GM18498 (cell line): ENCODE measurements around the gene C4B.
A peak's percentile ranks its signal among the peaks of the same experiment; 100 is the strongest.
"Not testable (repeated sequence)": the region's sequence is repeated elsewhere in the genome, so short reads cannot be mapped to it uniquely, and the experiment has no call there.

Experiments
- ATAC-seq: cut with Tn5 transposase; IDR thresholded peaks from one replicate; pipeline ENCODE4 v1.9.1; 2021; ENCODE audit warnings: mild to moderate bottlenecking, moderate library complexity; ENCODE audit not compliant: unreplicated experiment

The C4B gene

DNA sequence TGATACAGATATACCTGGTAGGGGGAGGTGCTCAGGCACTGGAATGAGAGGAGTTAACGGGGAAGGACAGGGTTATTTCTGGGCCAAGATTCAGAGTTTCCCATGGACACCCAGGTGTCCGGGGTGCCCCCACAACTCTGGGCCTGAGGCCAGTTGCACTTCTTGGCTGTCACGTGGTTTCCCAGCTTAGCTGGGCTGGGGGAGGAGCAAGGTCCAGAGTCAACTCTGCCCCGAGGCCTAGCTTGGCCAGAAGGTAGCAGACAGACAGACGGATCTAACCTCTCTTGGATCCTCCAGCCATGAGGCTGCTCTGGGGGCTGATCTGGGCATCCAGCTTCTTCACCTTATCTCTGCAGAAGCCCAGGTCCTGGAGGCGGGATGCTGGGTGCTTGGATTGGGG is at the start of gene C4B:
C4B (plus strand) TSS at position 249 of the 400 bp plus-strand sequence; CDS start at position 300, 51 bp downstream.
- ATAC-seq: not testable (repeated sequence)

DNA sequence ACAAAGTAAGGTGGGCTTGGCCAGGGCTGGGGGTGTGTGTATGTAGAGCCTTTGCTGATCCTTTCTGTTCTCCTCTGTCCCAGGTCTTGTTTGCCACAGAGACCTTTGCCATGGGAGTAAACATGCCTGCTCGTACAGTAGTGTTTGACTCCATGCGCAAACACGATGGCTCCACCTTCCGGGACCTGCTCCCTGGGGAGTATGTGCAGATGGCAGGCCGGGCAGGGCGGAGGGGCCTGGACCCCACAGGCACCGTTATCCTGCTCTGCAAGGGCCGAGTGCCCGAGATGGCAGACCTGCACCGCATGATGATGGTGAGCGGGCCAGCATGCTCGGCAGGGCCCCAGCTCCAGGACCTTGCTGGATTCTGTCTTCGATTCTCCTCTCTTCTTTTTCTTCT is 48.9 kb upstream of the C4B start:
- no peak for ATAC-seq

DNA sequence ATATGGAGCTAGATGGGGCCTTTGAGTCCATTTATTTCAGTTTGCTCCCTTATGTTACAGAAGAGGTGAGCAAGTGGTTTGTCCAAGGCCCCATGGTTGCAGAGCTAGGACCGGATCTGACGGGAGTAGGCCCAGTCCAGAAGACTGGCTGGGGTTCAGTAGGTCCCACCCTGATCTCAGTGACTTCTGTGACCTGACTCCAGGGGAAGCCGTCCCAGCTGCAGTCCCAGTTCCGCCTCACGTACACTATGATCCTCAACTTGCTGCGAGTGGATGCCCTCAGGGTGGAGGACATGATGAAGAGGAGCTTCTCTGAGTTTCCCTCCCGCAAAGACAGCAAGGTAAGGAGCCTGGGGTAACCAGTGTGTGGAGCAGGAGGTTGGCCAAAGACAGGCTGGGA is 48.1 kb upstream of the C4B start:
- ATAC-seq: no peak

- ATAC-seq: no peak
Measured at GRCh38 chr6:31966997-31967925, 47.3 kb upstream of the C4B start.

DNA sequence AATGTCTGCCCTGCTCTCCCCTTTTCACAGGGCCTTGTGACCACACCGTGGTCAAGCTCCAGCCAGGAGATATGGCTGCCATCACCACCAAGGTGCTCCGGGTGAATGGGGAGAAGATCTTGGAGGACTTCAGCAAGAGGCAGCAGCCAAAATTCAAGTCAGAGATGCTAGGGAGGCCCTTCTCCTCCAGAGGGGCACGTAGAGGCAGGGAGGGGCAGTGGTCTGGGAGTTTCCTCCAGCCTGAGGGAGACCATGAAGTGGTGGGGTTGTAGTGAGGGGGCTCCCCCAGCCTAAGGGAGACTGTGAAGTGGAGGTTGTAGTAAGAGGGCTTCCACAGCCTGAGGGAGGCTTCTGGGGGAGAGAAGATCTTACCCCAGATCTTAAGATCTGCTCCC is 46.7 kb upstream of the C4B start:
- no peak for ATAC-seq

DNA sequence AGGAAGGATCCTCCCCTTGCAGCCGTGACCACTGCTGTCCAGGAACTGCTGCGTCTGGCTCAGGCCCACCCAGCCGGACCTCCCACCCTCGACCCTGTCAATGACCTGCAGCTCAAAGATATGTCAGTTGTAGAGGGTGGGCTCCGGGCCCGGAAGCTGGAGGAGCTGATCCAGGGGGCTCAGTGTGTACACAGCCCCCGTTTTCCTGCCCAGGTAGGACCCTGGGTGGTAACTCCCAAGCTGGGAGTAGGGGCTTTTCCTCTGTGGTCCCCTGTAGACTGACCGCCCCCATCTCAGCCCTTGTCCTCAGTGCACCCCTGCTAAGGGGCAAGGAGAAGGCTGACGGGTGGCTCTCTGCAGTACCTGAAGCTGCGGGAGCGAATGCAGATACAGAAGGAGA is 46.3 kb upstream of the C4B start:
- ATAC-seq: no peak

DNA sequence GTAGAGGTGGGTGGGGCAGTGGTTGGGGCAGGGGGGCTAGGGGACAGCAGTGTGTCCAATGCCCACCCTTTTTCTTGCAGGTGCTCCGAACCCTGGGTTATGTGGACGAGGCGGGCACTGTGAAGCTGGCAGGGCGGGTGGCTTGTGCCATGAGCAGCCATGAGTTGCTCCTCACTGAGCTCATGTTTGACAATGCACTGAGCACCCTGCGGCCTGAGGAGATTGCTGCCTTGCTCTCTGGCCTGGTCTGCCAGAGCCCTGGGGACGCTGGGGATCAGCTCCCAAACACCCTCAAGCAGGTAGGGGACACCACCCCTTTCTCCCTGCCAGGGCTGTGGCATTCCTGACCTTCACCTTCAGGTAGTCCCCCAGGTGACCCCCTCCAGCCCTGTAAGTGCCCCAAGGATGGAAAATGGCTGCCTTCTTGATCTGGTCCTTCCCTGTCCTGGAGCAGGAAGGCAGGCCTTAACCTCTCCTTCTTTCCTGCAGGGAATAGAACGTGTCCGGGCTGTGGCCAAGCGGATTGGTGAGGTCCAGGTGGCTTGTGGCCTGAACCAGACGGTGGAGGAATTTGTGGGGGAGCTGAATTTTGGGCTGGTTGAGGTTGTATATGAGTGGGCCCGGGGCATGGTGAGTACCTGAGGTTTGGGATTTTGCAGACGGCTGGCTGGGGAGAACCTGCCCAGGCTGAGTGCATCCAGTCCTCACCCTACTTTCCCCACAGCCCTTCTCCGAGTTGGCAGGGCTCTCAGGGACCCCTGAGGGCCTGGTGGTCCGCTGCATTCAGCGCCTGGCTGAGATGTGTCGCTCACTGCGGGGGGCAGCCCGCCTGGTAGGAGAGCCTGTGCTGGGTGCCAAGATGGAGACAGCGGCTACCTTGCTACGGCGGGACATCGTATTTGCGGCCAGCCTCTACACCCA is 45.5 kb upstream of the C4B start:
- ATAC-seq: no peak

DNA sequence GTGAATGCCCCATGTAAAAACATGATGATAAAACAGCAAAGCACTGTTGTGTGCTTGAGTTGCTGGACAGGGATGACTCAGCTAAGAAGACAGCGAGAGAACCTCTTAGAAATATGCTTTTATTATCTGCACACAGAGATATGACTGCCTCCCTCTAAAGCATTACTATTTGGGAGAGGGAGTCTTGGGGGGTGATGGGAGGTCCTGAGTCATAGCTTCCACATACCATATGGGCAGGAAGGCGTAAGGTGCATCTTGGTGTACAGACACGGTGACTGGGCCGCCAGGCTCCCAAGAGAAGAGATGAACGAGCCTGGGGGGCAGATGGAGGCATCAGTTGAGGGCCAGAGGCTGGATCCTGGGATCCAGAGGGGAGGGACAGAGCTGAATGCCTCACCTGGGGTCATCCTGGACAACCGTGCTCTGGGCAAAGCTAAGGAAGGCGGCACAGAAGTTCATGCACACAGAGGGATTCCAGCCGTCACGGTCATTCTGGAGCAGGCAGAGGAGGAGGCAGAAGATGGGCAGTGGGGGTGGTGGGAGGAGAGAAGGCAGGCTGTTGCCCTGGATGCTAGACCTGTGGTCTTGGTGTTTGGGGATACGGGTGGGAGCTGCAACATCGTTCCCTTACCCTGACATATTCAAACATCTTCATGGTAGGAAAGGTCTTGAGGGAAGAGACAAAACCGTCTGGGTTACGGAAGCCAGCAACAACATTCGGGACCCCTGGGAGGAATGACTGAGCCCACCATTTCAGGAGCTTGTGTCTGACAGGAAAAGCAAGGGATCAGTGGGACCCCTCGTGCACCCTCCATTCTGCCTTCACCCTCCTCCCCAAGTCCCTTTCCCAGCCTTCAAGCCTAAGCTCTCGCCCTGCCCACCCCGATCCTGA is 44.6 kb upstream of the C4B start:
- no peak for ATAC-seq

- ATAC-seq: no peak
Measured at GRCh38 chr6:31970604-31971271, 43.9 kb upstream of the C4B start.

DNA sequence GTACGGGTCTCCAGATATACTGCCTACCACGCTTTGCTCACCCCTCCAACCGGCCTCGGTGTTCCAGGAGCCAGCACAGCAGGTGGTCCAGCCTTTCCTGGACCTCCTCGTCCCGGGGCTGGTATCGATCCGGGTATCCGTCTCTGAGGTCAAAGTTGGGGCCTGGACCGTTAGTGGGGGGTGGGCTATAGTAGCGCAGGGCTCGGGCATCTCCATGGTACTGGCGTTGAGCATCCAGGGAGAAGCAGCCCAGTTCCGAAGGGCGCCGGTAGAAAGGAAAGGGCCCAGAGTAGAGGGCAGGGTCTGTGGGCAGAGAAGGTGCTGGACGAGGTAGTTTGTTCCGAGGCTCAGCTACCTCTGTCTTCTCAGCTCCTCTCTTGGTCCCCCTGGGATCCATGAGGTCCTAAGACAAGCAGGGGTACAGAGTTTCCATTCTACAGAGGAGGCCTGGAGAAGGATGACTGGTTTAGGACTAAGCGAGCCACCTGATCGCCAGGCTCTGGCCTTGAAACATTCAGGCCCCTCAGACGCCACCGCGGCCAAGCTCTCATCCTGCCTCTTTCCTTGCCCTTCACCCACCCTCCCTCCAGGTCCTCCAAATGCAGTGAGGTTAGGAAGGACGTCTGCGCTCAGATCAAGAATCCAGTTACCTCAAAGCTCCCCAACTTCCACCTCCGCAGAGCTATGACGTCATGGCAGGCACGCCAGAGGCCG is 43.2 kb upstream of the C4B start:
- no peak for ATAC-seq

DNA sequence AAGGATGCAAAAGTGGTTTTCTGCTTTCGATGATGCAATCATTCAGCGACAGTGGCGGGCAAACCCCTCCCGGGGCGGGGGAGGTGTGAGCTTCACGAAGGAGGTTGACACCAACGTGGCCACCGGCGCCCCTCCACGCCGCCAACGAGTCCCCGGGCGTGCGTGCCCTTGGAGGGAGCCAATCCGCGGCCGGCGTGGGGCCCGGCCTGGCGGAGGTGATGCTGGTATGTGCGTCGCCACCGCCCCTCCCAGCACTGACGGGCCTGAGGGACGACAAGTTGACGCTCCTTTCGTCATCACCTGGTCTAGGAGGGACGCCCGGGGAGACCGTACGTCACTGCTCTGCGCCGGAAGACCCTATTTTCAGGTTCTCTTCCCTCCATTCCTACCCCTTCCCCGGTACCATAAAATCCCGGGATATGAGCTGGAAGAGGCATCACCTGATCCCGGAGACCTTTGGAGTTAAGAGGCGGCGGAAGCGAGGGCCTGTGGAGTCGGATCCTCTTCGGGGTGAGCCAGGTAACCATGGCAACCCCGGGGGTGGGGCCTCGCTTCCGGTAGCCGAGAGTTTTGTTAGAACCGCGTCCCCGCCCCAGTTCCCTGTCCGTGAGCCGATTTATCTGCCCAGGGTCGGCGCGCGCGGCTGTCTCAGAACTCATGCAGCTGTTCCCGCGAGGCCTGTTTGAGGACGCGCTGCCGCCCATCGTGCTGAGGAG is 42.4 kb upstream of the C4B start, which contains the start of gene DXO:
DXO (minus strand) TSS at position 146 of the 716 bp plus-strand sequence. CDS start 463 bp downstream, outside the sequence.
- ATAC-seq: peak; percentile 90

- ATAC-seq: no peak
Measured at GRCh38 chr6:31972709-31973350, 41.8 kb upstream of the C4B start.

DNA sequence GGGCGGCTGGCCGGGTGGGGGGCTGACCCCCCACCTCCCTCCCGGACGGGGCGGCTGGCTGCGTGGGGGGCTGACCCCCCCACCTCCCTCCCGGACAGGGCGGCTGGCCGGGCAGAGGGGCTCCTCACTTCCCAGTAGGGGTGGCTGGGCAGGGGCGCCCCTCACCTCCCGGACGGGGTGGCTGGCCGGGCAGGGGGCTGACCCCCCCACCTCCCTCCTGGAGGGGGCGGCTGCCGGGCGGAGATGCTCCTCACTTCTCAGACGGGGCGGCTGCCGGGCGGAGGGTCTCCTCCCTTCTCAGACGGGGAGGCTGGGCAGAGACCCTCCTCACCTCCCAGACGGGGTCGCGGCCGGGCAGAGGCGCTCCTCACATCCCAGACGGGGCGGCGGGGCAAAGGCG is 38.5 kb upstream of the C4B start:
- not testable (repeated sequence) for ATAC-seq

- ATAC-seq: no peak
Measured at GRCh38 chr6:31977816-31978431, 36.7 kb upstream of the C4B start.

GRCh38 chr6:31978831-31979230 is 35.8 kb upstream of the C4B start:
- ATAC-seq: no peak

DNA sequence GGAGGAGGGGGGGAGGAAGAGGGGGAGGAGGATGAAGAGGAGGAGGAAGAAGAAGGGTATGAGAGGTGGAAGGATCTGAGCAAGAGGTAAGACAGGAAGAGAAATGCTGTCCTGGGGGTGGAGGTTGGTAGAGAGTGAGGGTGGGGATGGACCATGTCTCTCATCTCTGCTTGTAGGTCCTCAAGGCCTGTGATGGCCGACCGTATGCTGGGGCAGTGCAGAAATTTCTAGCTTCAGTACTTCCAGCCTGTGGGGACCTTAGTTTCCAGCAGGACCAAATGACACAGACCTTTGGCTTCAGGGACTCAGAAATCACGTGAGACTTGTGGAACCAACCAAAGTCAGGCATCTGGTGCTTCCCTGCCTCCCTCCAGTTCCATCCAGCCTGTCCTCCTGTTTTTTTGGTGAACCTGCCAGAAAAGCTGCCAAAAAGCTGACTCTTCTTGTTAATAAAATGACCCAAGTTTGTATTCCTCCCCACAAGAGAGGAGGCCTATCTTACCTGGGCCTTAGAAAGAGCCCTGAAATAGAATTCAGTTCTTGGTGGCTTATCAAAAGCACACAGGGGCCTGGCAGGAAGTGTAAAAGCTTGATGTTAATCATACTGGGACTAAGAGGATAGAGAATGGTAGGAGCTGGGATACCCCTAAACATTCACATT is 35.2 kb upstream of the C4B start:
- ATAC-seq: no peak

DNA sequence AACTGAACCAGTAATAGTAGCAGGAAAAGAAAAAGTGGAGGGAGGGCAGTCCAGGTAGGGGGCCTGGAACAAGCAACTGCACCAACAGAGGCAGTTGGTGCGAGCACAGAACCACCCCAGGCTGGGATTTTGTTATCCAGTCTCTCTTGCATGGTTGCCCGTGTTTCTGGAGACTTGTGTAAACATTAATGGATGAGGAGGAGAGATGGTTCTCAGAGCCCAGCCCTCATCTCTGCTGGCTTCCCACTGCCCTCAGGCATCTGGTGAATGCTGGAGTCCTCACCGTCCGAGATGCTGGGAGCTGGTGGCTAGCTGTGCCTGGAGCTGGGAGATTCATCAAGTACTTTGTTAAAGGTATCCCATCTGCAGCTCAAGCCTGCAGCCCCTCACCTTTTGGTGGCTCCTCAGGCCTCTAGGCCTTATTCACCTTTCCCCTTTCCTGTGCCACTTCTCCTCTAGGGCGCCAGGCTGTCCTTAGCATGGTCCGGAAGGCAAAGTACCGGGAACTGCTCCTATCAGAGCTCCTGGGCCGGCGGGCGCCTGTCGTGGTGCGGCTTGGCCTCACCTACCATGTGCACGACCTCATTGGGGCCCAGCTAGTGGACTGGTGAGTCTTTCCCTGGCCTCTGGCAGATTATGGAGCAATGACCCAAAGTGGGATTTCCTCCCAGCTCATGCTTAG is 34.3 kb upstream of the C4B start:
- ATAC-seq: not testable (repeated sequence)
